Stimulated activated naive CD8-positive, alpha-beta T cell treated with anti-CD3 and anti-CD28 coated beads, Interleukin-15, amount 100 ng/mL, for 72 hours (primary cell): ENCODE results near the gene ZNF446.
"Not testable (repeated sequence)": the region's sequence is repeated elsewhere in the genome, so short reads cannot be mapped to it uniquely, and the experiment has no call there.

Experiments used
- ATAC-seq: fragments of 150-1000 bp; cut with Tn5 transposase; 2 replicates; pipeline ENCODE4 v1.10.0; 2021; ENCODE audit warnings: mild to moderate bottlenecking, moderate library complexity
- DNase-seq, 2 donors: peaks; one replicate each; pipeline ENCODE4 v3.0.0; 2021 to 2022
- H3K27ac Mint-ChIP-seq, 2 donors: one replicate each; pipeline ENCODE4 v1.8.0; 2022; ENCODE audit warnings: mild to moderate bottlenecking in 2 of 2, mixed read lengths in 2 of 2, moderate library complexity in 2 of 2
- H3K27me3 Mint-ChIP-seq: one replicate; pipeline ENCODE4 v1.8.0; 2022; ENCODE audit warnings: mixed read lengths
- H3K4me1 Mint-ChIP-seq: one replicate; pipeline ENCODE4 v1.8.0; 2022; ENCODE audit warnings: mild to moderate bottlenecking, mixed read lengths
- H3K4me3 Mint-ChIP-seq, 2 donors: one replicate each; pipeline ENCODE4 v1.8.0; 2022; ENCODE audit warnings: mild to moderate bottlenecking in 2 of 2, mixed read lengths in 2 of 2, moderate library complexity in 1 of 2
- H3K9me3 Mint-ChIP-seq, 2 donors: one replicate each; pipeline ENCODE4 v1.8.0; 2022; ENCODE audit warnings: mixed read lengths in 2 of 2

The ZNF446 gene

DNA sequence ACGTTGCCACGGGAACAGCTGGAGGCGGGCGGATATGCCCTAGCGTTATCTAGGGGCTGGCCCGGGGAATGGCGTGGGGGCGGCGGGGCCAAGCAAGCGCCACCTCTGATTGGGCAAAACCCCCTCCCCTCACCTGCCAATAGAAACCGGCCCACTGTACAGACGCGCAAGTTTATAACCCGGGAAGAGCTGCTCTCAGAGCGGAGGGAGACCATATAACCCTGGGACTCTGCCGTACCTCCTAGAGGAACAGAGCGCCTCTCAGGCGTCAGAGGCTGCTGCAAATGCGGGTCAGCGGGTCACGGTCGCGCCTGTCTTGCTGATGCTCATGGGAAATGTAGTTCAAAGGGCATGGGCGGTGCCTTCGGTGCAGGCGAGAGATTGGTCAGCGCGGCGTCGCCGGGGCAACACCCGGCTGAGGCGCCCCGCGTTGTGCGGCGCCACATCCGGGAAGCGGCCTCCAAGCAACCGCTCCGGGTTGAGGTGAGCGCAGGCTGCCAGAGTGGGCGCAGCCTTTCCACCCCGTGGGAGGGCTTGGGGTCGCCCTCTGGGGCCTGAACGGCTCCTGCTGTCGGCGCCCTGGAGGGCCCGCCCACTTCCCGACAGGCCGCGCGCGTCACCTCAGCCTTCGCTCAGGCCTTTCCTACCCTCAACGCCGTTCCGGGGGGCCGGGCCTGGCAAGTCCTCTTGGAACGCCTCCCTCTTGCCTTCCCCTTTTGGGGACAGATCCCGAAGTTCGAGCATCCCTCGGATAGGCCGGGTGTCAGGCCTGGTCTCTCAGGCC lies at the start of gene ZNF446:
TSS of gene ZNF446 (plus strand) at position 639 of the 784 bp plus-strand sequence. CDS start 867 bp downstream, outside the sequence.
- Mint-ChIP-seq H3K27ac (peak within 1 kb of the TSS; percentile 98 to 99), H3K27me3 (no peaks in the 10 kb centered on the region), H3K4me1 (peaks cover 45% of the 10 kb centered on the region), H3K4me3 (peak within 1 kb of the TSS; percentile 85 to 92), H3K9me3 (no peaks in the 10 kb centered on the region)
- peak; percentile 91 for ATAC-seq
- peak; percentile 95 to 98 for DNase-seq

DNA sequence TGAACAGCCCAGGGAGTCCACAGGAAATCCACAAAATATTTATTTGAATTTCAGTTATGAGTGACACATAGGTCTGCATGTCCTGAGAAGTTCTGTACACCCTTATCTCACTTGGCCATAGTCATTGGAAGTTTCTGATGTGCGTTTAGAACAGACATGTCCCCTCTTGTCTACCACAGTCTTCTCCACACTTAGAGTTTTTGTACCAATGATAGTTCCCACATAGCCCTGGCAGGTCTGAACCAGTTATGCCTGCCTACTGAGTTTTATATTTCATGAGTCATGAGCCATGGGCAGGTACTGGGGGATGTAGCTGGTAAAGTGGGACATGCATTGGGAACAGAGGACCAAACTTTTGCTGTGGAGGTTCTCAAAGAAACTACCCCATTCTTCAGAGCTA lies 47.5 kb upstream of the ZNF446 start:
- H3K9me3 Mint-ChIP-seq: peaks cover 21 to 55% of the 10 kb centered on the region in 2 donors
- no peak for DNase-seq
- H3K27me3 Mint-ChIP-seq: no peaks in the 10 kb centered on the region
- ATAC-seq: no peak
- H3K4me1 Mint-ChIP-seq: no peaks in the 10 kb centered on the region
- H3K4me3 Mint-ChIP-seq: no peak overlapping the region
- H3K27ac Mint-ChIP-seq: no peak overlapping the region

DNA sequence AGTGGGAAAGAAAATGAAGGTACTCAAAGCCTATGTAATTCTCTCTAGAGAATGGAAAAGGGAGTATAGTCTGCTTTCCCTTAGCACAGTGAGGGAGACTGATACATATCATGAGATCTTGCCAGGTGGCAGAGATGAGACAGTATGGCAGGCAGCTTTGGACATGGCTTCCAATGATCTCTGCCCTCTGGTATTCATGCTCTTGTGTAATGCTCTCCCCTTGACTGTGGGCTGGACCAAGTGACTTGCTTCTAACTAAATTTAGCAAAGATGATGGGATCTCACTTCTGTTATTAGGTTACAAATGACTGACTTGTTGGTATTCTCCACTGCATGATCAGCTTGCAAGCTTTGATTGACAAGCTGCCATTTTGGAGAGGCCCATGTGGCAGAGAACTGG lies 46.4 kb upstream of the ZNF446 start:
- no peak overlapping the region for H3K4me3 Mint-ChIP-seq
- ATAC-seq: no peak
- DNase-seq: no peak
- H3K27me3 Mint-ChIP-seq: no peaks in the 10 kb centered on the region
- H3K27ac Mint-ChIP-seq: no peak overlapping the region
- no peaks in the 10 kb centered on the region for H3K4me1 Mint-ChIP-seq
- H3K9me3 Mint-ChIP-seq: peaks cover 21 to 56% of the 10 kb centered on the region in 2 donors

DNA sequence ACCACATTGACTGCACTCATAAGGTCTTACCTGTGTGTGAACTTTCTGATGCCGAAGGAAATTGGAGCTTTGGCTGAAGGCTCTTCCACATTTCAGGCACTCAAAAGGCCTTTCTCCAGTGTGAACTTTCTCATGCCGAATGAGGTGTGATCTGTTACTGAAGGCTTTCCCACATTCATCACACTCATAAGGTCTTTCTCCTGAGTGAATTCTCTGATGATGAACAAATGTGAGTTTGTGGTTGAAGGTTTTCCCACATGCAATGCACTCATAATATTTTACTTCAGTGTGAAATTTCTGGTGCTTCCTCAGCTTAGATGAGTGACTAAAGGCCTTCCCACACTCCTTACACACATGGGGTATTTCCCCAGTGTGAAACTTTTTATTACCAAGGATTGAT lies 41.9 kb upstream of the ZNF446 start:
- no peaks in the 10 kb centered on the region for H3K27me3 Mint-ChIP-seq
- H3K4me1 Mint-ChIP-seq: peaks cover 14% of the 10 kb centered on the region
- H3K27ac Mint-ChIP-seq: peak overlapping the region in 1 of 2 donors; percentile 40
- DNase-seq (no peak), ATAC-seq (no peak)
- H3K4me3 Mint-ChIP-seq: no peak overlapping the region
- peaks cover 42 to 72% of the 10 kb centered on the region in 2 donors for H3K9me3 Mint-ChIP-seq

DNA sequence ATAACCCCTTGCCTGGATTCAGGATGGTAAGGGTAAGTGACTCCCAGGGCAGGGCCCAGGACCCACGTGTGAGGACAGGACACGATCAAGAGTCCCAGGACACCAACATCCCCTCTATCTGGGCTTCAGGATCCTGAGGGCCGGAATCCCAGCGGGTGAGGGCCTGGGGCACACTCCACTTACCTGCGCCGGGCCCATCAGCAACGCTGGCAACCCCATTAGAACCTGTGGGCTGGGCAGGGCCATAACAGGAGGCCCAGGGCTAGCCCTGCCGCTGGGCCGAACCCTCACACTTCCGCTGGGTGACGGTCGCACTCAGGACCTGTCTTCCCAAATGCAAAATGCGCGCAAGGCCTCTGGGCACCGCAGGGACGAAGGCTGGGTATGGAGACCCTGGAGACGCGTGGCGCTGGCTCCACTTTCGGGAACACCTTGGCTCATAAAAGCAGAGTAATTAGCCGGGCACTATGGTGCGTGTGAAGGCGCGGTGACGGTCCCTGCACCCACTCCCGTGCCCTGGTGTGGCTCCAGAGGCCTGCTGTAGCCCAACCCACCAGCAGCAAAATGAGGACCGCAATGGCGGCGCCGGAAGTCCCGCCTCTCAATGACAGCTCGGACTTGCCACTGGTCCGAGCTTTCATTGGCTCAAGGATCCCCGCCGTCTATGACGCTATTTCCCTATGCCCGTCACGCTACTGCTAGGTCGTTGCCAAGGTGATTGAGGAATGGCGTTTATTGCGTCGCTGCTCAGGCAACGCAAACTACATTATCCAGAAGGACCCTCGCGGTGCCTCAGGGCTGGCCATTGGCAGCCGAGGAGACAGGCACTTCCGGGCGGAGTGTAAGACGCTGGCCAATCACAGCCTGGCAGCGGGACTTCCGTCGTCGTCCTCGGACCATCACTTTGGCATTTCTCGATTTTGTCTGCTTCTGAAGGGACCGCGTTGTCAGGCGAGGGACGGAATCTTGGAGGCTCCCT lies 36.3 kb upstream of the ZNF446 start, which contains the start of gene ZNF132:
TSS of gene ZNF132 (minus strand) at position 578 of the 979 bp plus-strand sequence. CDS start at position 246, 332 bp downstream.
- Mint-ChIP-seq H3K27ac (peak within 1 kb of the TSS; percentile 97 to 98), H3K9me3 (peaks cover 39 to 79% of the 10 kb centered on the region in 2 donors)
- DNase-seq: peak; percentile 91 to 97

DNA sequence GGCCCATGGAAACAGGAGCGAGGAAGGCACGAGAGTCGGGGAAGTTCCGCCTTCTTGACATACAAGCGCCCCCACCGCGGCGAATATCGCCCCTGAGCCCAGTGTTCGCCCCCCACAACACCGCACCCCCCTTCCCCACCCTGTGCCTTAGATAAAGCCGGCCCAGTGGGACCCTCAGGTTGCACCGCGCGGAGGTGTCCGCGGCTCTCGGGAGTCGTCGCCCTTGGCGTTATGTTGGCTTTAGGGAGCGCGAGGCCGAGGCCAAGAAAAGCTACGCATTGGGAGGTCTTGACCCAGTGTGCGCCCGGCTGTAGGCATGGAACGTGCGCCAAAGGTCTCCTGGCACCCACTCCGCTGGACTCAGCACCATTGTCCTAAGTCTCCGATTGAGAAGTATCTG lies 35.6 kb upstream of the ZNF446 start:
- H3K27ac Mint-ChIP-seq: peak overlapping the region; percentile 97 to 98
- H3K9me3 Mint-ChIP-seq: peaks cover 34 to 72% of the 10 kb centered on the region in 2 donors
- no peak for ATAC-seq
- DNase-seq: no peak
- no peaks in the 10 kb centered on the region for H3K27me3 Mint-ChIP-seq
- peak overlapping the region; percentile 99 for H3K4me3 Mint-ChIP-seq
- peaks cover 36% of the 10 kb centered on the region for H3K4me1 Mint-ChIP-seq

More for the DNA sequence above, 36.3 kb upstream of the ZNF446 start, which contains the start of gene ZNF132:
- peak; percentile 99 for ATAC-seq
- H3K4me3 Mint-ChIP-seq: peak within 1 kb of the TSS; percentile 99
- no peaks in the 10 kb centered on the region for H3K27me3 Mint-ChIP-seq
- H3K4me1 Mint-ChIP-seq: peaks cover 36% of the 10 kb centered on the region

DNA sequence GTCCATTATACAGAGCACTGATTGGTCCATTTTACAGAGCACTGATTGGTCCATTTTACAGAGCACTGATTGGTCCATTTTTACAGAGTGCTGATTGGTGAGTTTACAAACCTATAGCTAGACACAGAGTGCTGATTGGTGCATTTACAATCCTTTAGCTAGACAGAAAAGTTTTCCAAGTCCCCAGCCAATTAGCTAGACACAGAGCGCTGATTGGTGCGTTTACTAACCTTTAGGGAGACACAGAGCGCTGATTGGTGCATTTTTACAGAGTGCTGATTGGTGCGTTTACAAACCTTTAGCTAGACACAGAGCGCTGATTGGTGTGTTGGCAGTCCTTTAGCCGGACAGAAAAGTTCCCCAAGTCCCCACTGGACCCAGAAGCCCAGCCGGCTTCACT lies 33.2 kb upstream of the ZNF446 start:
- not testable (repeated sequence) for ATAC-seq, H3K4me3 Mint-ChIP-seq, H3K27ac Mint-ChIP-seq, DNase-seq
- H3K27me3 Mint-ChIP-seq: peaks cover 18% of the 10 kb centered on the region
- peaks cover 32% of the 10 kb centered on the region for H3K4me1 Mint-ChIP-seq
- H3K9me3 Mint-ChIP-seq: peaks cover 25 to 62% of the 10 kb centered on the region in 2 donors

DNA sequence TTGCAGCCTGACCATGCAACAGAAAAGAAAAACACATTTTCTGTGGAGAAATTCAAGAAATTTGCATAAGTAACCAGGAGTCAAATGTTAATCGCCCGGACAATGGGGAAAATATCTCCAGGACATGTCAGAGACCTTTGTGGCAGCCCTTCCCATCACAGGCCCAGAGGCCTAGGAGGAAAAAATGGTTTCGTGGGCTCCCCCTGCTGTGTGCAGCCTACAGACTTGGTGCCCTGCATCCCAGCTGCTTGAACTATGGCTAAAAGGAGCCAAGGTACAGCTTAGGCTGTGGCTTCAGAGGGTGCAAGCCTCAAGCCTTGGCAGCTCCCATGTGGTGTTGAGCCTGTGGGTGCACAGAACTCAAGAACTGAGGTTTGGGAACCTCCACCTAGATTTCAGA lies 27.3 kb upstream of the ZNF446 start:
- not testable (repeated sequence) for ATAC-seq, DNase-seq, H3K27ac Mint-ChIP-seq, H3K4me3 Mint-ChIP-seq
- peaks cover 32% of the 10 kb centered on the region for H3K4me1 Mint-ChIP-seq
- H3K27me3 Mint-ChIP-seq: peaks cover 34% of the 10 kb centered on the region
- H3K9me3 Mint-ChIP-seq: peaks cover 24 to 33% of the 10 kb centered on the region in 2 donors

DNA sequence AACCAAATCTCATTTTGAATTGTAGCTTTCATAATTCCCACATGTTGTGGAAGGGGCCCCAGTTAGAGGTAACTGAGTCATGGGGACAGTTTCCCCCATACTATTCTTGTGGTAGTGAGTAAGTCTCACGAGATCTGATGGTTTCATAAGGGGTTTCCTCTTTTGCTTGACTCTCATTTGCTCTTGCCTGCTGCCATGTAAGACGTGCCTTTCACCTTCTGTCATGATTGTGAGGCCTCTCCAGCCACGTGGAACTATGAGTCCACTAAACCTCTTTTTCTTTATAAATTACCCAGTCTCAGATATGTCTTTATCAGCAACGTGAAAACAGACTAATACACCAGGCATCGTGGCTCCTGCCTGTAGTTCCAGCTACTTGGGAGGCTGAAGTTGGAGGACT lies 26.2 kb upstream of the ZNF446 start:
- not testable (repeated sequence) for ATAC-seq, H3K27ac Mint-ChIP-seq, DNase-seq
- H3K4me1 Mint-ChIP-seq: peaks cover 37% of the 10 kb centered on the region
- H3K27me3 Mint-ChIP-seq: peaks cover 34% of the 10 kb centered on the region
- H3K9me3 Mint-ChIP-seq: peaks cover 24 to 27% of the 10 kb centered on the region in 2 donors
- H3K4me3 Mint-ChIP-seq: peak overlapping the region in 1 of 2 donors; percentile 95

DNA sequence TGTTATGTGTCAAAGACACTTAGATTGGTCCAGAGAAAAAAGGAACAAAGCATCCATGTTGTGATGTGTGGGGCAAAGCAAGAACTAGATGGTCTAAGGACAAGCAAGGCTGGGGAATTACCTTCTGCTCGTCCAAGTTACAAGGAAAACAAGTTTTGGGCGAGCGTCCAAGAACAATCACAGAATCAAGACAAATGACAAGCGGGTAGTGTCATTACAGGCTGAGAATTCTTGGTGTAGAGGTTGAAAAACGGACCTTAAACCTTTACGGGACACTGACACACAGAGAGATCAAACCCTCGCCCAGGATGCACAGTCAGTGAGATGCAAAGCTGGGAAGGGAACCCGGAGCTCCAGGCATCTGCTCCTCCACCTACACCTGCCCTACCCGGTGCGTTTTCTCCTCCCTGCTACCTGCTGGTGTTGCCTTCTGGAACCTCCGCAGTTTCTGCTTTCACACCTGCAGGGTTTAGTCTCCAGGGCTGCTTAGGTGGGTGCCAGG lies 25.2 kb upstream of the ZNF446 start:
- DNase-seq (no peak), ATAC-seq (peak; percentile 26)
- H3K9me3 Mint-ChIP-seq: peaks cover 24 to 27% of the 10 kb centered on the region in 2 donors
- peaks cover 37% of the 10 kb centered on the region for H3K4me1 Mint-ChIP-seq
- H3K27ac Mint-ChIP-seq: no peak overlapping the region
- H3K27me3 Mint-ChIP-seq: peaks cover 34% of the 10 kb centered on the region
- peak overlapping the region; percentile 95 to 96 for H3K4me3 Mint-ChIP-seq

DNA sequence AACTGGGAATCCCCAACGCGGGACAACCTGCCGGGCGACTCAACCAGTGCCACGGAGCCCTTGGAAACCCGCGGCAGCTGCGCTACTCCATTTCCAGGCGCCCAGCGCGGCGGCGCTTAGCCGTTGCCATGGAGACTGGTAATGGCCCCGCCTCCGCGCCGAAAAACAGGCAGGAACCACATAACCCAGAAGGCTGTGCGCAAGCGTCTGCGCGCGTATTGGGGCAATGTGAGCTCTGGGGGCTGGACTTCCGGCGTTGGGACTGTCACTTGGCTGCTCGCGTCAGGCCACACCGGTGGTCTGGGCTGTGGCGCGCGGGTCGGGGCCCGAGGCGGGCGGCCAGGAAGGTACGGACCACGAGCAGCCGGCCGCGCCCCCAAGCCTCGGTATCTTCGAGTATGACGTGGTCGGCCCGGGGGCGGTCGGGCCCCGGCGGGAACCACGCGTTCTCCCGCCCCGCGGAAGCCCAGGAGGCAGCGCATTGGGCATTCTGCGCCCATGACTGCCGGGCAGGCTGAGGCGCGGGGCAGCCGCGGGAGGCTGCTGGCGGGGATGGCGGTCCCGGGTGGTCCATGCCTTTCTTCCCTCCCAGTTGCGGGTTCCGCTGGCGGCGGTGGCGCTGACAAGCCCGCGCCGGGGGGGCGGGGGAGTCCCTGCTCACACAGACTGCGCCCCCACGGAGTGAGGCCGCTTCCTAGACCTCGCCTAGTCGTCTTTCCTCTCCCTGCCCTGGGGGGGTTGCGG lies 24.6 kb upstream of the ZNF446 start, which contains the start of gene ZNF324B:
TSS of gene ZNF324B (plus strand) at position 265 of the 744 bp plus-strand sequence. CDS start 2,080 bp downstream, outside the sequence.
- Mint-ChIP-seq H3K27me3 (peaks cover 28% of the 10 kb centered on the region), H3K27ac (peak within 1 kb of the TSS in 1 of 2 donors; percentile 77), H3K4me3 (peak within 1 kb of the TSS; percentile 95 to 96), H3K4me1 (peaks cover 37% of the 10 kb centered on the region), H3K9me3 (peaks cover 24 to 26% of the 10 kb centered on the region in 2 donors)
- peak; percentile 98 for ATAC-seq
- peak; percentile 91 to 96 for DNase-seq

DNA sequence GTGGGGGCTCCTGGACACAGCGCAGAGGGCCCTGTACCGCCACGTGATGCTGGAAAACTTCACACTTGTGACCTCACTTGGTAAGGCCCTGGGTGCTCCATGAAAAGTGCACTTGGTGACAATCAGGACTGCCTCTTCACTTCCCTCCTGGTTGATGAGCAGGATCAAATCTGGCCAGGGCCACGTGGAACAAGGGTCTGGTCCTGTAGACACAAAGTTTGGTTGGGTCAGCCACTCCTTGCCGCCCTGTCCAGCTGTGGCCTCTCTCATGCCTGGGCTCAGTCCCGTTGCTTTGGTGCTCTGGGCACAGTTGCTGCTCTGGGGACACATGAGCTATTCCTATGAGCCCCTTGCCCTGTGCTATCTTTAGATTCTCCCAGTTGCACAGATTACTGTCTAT lies 22.4 kb upstream of the ZNF446 start:
- ATAC-seq (no peak), DNase-seq (no peak)
- Mint-ChIP-seq H3K9me3 (peaks cover 10 to 16% of the 10 kb centered on the region in 2 donors), H3K27ac (no peak overlapping the region), H3K4me1 (peaks cover 37% of the 10 kb centered on the region), H3K27me3 (peaks cover 11% of the 10 kb centered on the region), H3K4me3 (no peak overlapping the region)

DNA sequence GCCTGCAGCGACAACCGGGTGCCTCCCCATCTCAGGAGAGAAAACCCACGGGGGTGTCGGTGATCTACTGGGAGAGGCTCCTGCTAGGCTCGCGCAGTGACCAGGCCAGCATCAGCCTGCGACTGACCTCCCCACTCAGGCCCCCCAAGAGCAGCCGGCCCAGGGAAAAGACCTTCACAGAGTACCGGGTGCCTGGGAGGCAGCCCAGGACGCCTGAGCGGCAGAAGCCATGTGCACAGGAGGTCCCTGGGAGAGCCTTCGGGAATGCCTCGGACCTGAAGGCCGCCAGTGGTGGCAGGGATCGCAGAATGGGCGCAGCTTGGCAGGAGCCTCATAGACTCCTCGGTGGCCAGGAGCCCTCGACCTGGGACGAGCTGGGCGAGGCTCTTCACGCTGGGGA lies 20.8 kb upstream of the ZNF446 start:
- no peak overlapping the region for H3K27ac Mint-ChIP-seq
- H3K4me3 Mint-ChIP-seq: no peak overlapping the region
- peaks cover 3 to 4% of the 10 kb centered on the region in 2 donors for H3K9me3 Mint-ChIP-seq
- ATAC-seq: no peak
- peaks cover 37% of the 10 kb centered on the region for H3K4me1 Mint-ChIP-seq
- peaks cover 11% of the 10 kb centered on the region for H3K27me3 Mint-ChIP-seq
- no peak for DNase-seq

DNA sequence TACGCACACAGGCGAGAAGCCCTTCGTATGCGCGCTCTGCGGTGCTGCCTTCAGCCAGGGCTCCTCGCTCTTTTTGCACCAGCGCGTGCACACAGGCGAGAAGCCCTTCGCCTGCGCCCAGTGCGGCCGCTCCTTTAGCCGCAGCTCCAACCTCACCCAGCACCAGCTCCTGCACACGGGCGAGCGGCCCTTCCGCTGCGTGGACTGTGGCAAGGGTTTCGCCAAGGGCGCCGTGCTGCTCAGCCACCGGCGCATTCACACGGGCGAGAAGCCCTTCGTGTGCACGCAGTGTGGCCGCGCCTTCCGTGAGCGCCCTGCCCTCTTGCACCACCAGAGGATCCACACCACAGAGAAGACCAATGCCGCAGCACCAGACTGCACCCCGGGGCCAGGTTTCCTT lies 20.0 kb upstream of the ZNF446 start:
- H3K4me3 Mint-ChIP-seq: no peak overlapping the region
- peaks cover 30% of the 10 kb centered on the region for H3K4me1 Mint-ChIP-seq
- DNase-seq (no peak), ATAC-seq (no peak)
- peaks cover 3% of the 10 kb centered on the region for H3K27me3 Mint-ChIP-seq
- no peak overlapping the region for H3K27ac Mint-ChIP-seq
- H3K9me3 Mint-ChIP-seq: no peaks in the 10 kb centered on the region
